ENCODE results near the gene HOXC11. TPM values are rescaled to one million over a fixed set of nuclear protein-coding genes. Genes with fewer than 3 reads are reported as not detected.

Gene HOXC11
- total RNA-seq, 1 experiment from 2014 or later, result 2.4 TPM

- H3K4me3 ChIP-seq, result no peak overlapping the region
- no TSS peak for BruUV-seq (replicated peaks)
- H3K79me2 ChIP-seq (ENCODE audit: low read depth), result no peaks in the 10 kb centered on the region
- ChIA-PET POLR2A (ENCODE audit: unreplicated experiment) (no interaction called here), CTCF (no interaction called here)
- H3F3A ChIP-seq (ENCODE audit: insufficient read depth, low read depth), result no peaks in the 10 kb centered on the region
- no peak overlapping the region for H3K27ac ChIP-seq
- intact Hi-C loops (cut with micrococcal nuclease; ENCODE audit: unreplicated experiment), result no loop called here
- no peak for DNase-seq
- H4K20me1 ChIP-seq (ENCODE audit: insufficient read depth), result no peaks in the 10 kb centered on the region
- no peak overlapping the region for H2AFZ ChIP-seq
- H3K36me3 ChIP-seq (ENCODE audit: low read depth), result no peaks in the 10 kb centered on the region
- no peak for TF ChIP-seq EZH2 (IDR thresholded peaks at IDR 0.05; ENCODE audit: low read depth)
- TF ChIP-seq CTCF (conservative IDR thresholded peaks at IDR 0.05), result no peak
- H3K4me2 ChIP-seq, result no peak overlapping the region
- H3K9me3 ChIP-seq (ENCODE audit: insufficient read depth, low read depth), result no peaks in the 10 kb centered on the region
- H3K27me3 ChIP-seq (ENCODE audit: insufficient read depth, low read depth), result no peaks in the 10 kb centered on the region
- no peaks in the 10 kb centered on the region for H3K4me1 ChIP-seq (replicated peaks; ENCODE audit: insufficient read depth)
- H3K9me2 ChIP-seq (ENCODE audit: insufficient read depth), result no peaks in the 10 kb centered on the region
Observed at GRCh38 chr12:53931844-53932581, 40.9 kb upstream of the HOXC11 start.

- POLR2A ChIA-PET (ENCODE audit: unreplicated experiment), result interaction anchor here (0.6 to 0.7 kb wide), 2 partner anchors 72 to 175 kb away, joined by 7 to 13 read pairs; no protein-coding TSS in a partner anchor
- Histone ChIP-seq H4K20me1 (ENCODE audit: insufficient read depth) (no peaks in the 10 kb centered on the region), H2AFZ (no peak overlapping the region), H3K27ac (no peak overlapping the region), H3K79me2 (ENCODE audit: low read depth) (no peaks in the 10 kb centered on the region), H3F3A (ENCODE audit: insufficient read depth, low read depth) (no peaks in the 10 kb centered on the region), H3K4me1 (replicated peaks; ENCODE audit: insufficient read depth) (peaks cover 2% of the 10 kb centered on the region; the same call in 1 of the 2 replicates), H3K27me3 (ENCODE audit: insufficient read depth, low read depth) (no peaks in the 10 kb centered on the region), H3K4me2 (no peak overlapping the region), H3K36me3 (ENCODE audit: low read depth) (no peaks in the 10 kb centered on the region), H3K9me3 (ENCODE audit: insufficient read depth, low read depth) (no peaks in the 10 kb centered on the region), H3K4me3 (no peak overlapping the region), H3K9me2 (ENCODE audit: insufficient read depth) (no peaks in the 10 kb centered on the region)
- intact Hi-C loops (cut with micrococcal nuclease; ENCODE audit: unreplicated experiment), result no loop called here
- DNase-seq, result no peak
- BruUV-seq (replicated peaks), result no TSS peak
- CTCF ChIA-PET, result no interaction called here
- TF ChIP-seq EZH2 (IDR thresholded peaks at IDR 0.05; ENCODE audit: low read depth) (no peak), CTCF (conservative IDR thresholded peaks at IDR 0.05) (no peak)
Observed at GRCh38 chr12:53932915-53933314, 40.0 kb upstream of the HOXC11 start.

GRCh38 chr12:53935383-53936341 lies 37.3 kb upstream of the HOXC11 start:
- intact Hi-C loops (cut with micrococcal nuclease; ENCODE audit: unreplicated experiment), result no loop called here
- Histone ChIP-seq H3K9me2 (ENCODE audit: insufficient read depth) (no peaks in the 10 kb centered on the region), H3K27me3 (ENCODE audit: insufficient read depth, low read depth) (no peaks in the 10 kb centered on the region), H2AFZ (no peak overlapping the region), H3K4me3 (no peak overlapping the region), H4K20me1 (ENCODE audit: insufficient read depth) (no peaks in the 10 kb centered on the region), H3K9me3 (ENCODE audit: insufficient read depth, low read depth) (no peaks in the 10 kb centered on the region), H3F3A (ENCODE audit: insufficient read depth, low read depth) (no peaks in the 10 kb centered on the region), H3K4me2 (no peak overlapping the region), H3K4me1 (replicated peaks; ENCODE audit: insufficient read depth) (peaks cover 5% of the 10 kb centered on the region; the same call in 1 of the 2 replicates), H3K79me2 (ENCODE audit: low read depth) (peaks cover 17% of the 10 kb centered on the region), H3K27ac (no peak overlapping the region), H3K36me3 (ENCODE audit: low read depth) (no peaks in the 10 kb centered on the region)
- ChIA-PET POLR2A (ENCODE audit: unreplicated experiment) (interaction anchor here (1.0 kb wide), 1 partner anchor 56 kb away, joined by 4 read pairs; no protein-coding TSS in a partner anchor), CTCF (interaction anchor here (0.6 to 0.9 kb wide), 2 partner anchors 13 to 56 kb away, joined by 3 to 12 read pairs; no protein-coding TSS in a partner anchor)
- no TSS peak for BruUV-seq (replicated peaks)
- TF ChIP-seq CTCF (conservative IDR thresholded peaks at IDR 0.05), result no peak
- TF ChIP-seq EZH2 (IDR thresholded peaks at IDR 0.05; ENCODE audit: low read depth), result no peak
- DNase-seq, result no peak
